Endothelial cell of umbilical vein (primary cell): ENCODE data around the gene SMAD3. TPM values are rescaled to one million over a fixed set of nuclear protein-coding genes. Genes with fewer than 3 reads are reported as not detected.

ENCODE experiments used
- BruUV-seq: library from RNA; stranded (reverse); fragments of 400-500 nt; replicated peaks from 2 replicates; lab custom pipeline; 2021; lab: Mats Ljungman, UMichigan
- CTCF ChIA-PET: fragments of 300-600, 350-600 bp; sonication (Branson Sonifier 250); formaldehyde crosslinking; loops from one replicate; lab custom pipeline; 2021; ENCODE audit warnings: antibody characterized with exemption, inconsistent platforms; lab: Charles Lee
- POLR2A ChIA-PET: fragments of 300-600, 350-600 bp; sonication (Branson Sonifier 250); formaldehyde crosslinking; loops from one replicate; lab custom pipeline; 2021; ENCODE audit warnings: antibody characterized with exemption, inconsistent platforms; lab: Charles Lee
- DNase-seq: peaks from one replicate; pipeline ENCODE4 v3.0.0-alpha.2; 2011; ENCODE audit warnings: low read depth, low spot score
- FAIRE-seq: peaks from 2 replicates; lab custom pipeline; 2011; peaks lifted over from hg19 to GRCh38; lab: Jason Lieb, UNC
- H2AFZ ChIP-seq: 2 replicates; pipeline ENCODE4 v1.6.0; 2012; ENCODE audit warnings: low read depth, low read length, control low read depth, inconsistent platforms
- H3K27ac ChIP-seq: 2 replicates; pipeline ENCODE4 v1.5.1; 2011; ENCODE audit warnings: low read depth, mild to moderate bottlenecking, control low read depth, low read length, moderate library complexity; ENCODE audit not compliant: insufficient read depth
- H3K27me3 ChIP-seq, 2 experiments: 2 replicates each; pipeline versions ENCODE4 v1.6.0 to v1.6.1; 2011; ENCODE audit warnings: low read length in 2 of 2, mixed read lengths in 1 of 2; ENCODE audit not compliant: control insufficient read depth in 2 of 2, insufficient read depth in 2 of 2
- H3K36me3 ChIP-seq, 2 experiments: 2 replicates in 1 of 2; 3 replicates in 1 of 2; pipeline ENCODE4 v1.5.1; 2011; ENCODE audit warnings: low read length in 2 of 2, mild to moderate bottlenecking in 1 of 2, moderate library complexity in 1 of 2; ENCODE audit not compliant: control insufficient read depth in 2 of 2, insufficient read depth in 2 of 2; ENCODE audit errors: extremely low read depth in 1 of 2
- H3K4me1 ChIP-seq: 3 replicates; pipeline ENCODE4 v1.5.1; 2011; ENCODE audit warnings: mild to moderate bottlenecking, low read length; ENCODE audit not compliant: control insufficient read depth, insufficient read depth; ENCODE audit errors: extremely low read depth
- H3K4me2 ChIP-seq: 2 replicates; pipeline ENCODE4 v1.6.1; 2011; ENCODE audit warnings: low read length, control low read depth, mixed read lengths; ENCODE audit not compliant: insufficient read depth
- H3K4me3 ChIP-seq, 3 experiments: fragments of 200-600 bp in 1 of 3; sonication (generic), shearing (Covaris generic) in 1 of 3; replicated peaks in 1 of 3; 2 replicates each; pipeline ENCODE4 v1.5.1; 2011 to 2016; ENCODE audit warnings: control low read depth in 3 of 3, low read length in 3 of 3, mild to moderate bottlenecking in 2 of 3, inconsistent platforms in 1 of 3, low read depth in 1 of 3, moderate library complexity in 1 of 3; ENCODE audit not compliant: insufficient read depth in 1 of 3
- H3K79me2 ChIP-seq: 2 replicates; pipeline ENCODE4 v1.6.0; 2012; ENCODE audit warnings: low read length, inconsistent platforms; ENCODE audit not compliant: control insufficient read depth, insufficient read depth
- H3K9ac ChIP-seq: replicated peaks from 2 replicates; pipeline ENCODE3; 2011; ENCODE audit warnings: low read length, control low read depth; ENCODE audit not compliant: insufficient read depth; ENCODE audit errors: extremely low read depth
- H3K9me1 ChIP-seq: replicated peaks from 3 replicates; pipeline ENCODE4 v1.6.0; 2011; ENCODE audit warnings: mild to moderate bottlenecking, low read length; ENCODE audit not compliant: control insufficient read depth, insufficient read depth; ENCODE audit errors: extremely low read depth
- H3K9me3 ChIP-seq: replicated peaks from 2 replicates; pipeline ENCODE4 v1.5.1; 2012; ENCODE audit warnings: low read length, inconsistent platforms; ENCODE audit not compliant: control insufficient read depth, insufficient read depth
- H4K20me1 ChIP-seq: replicated peaks from 2 replicates; pipeline ENCODE3; 2011; ENCODE audit warnings: mild to moderate bottlenecking, low read length; ENCODE audit not compliant: control insufficient read depth, insufficient read depth; ENCODE audit errors: extremely low read depth
- CTCF ChIP-seq, 2 donors: IDR thresholded peaks; 1 replicate in 1 of 2; 2 replicates in 1 of 2; pipeline ENCODE4 v1.5.1; 2011; ENCODE audit warnings: low read length in 2 of 2, mild to moderate bottlenecking in 2 of 2, moderate library complexity in 2 of 2, control low read depth in 1 of 2, inconsistent platforms in 1 of 2, low read depth in 1 of 2; ENCODE audit not compliant: insufficient read depth in 1 of 2; ENCODE audit errors: extremely low read depth in 1 of 2
- EZH2 ChIP-seq: IDR thresholded peaks from 2 replicates; pipeline ENCODE4 v1.6.1; 2012; ENCODE audit warnings: borderline replicate concordance, low read depth, mild to moderate bottlenecking, moderate library complexity, low read length, inconsistent platforms; ENCODE audit not compliant: severe bottlenecking
- FOS ChIP-seq: IDR thresholded peaks from 2 replicates; pipeline ENCODE4 v1.6.1; 2011; ENCODE audit warnings: mild to moderate bottlenecking, low read length, moderate library complexity, borderline replicate concordance; ENCODE audit not compliant: insufficient read depth
- GATA2 ChIP-seq: IDR thresholded peaks from 2 replicates; pipeline ENCODE4 v1.7.0; 2011; ENCODE audit warnings: low read depth, mild to moderate bottlenecking, moderate library complexity, mixed read lengths, low read length; ENCODE audit not compliant: insufficient read length, insufficient read depth
- JUN ChIP-seq: IDR thresholded peaks from 2 replicates; pipeline ENCODE4 v1.6.1; 2011; ENCODE audit warnings: borderline replicate concordance, low read depth; ENCODE audit not compliant: insufficient read length, insufficient read depth
- MAX ChIP-seq: IDR thresholded peaks from 2 replicates; pipeline ENCODE4 v1.6.1; 2011; ENCODE audit not compliant: insufficient read depth, insufficient read length
- MYC ChIP-seq: IDR thresholded peaks from one replicate; pipeline ENCODE4 v1.6.1; 2011; ENCODE audit warnings: mild to moderate bottlenecking, low read depth, low read length
- POLR2A ChIP-seq: IDR thresholded peaks from 2 replicates; pipeline ENCODE4 v1.6.1; 2012; ENCODE audit warnings: low read depth, mild to moderate bottlenecking, control low read depth, low read length
- POLR2AphosphoS5 ChIP-seq: IDR thresholded peaks from 2 replicates; pipeline ENCODE4 v1.6.1; 2012; ENCODE audit warnings: low read depth, mild to moderate bottlenecking, control low read depth, low read length, moderate library complexity; ENCODE audit not compliant: insufficient read depth
- dilution Hi-C: fragments of 300-500 bp; cut with MboI; formaldehyde crosslinking; loops from one replicate; pipeline ENCODE4 v1.15.0; 2019; ENCODE audit warnings: low sequenced_read_pairs; ENCODE audit not compliant: extremely low pct_ligation_motif_present
- intact Hi-C: fragments of 100-400 bp; cut with micrococcal nuclease; formaldehyde crosslinking; loops from one replicate; pipeline ENCODE4 v1.10.0; 2022
- polyA plus RNA-seq, 4 experiments: library from polyadenylated mRNA; depleted of rRNA in 3 of 4; stranded (reverse) in 3 of 4; unstranded in 1 of 4; fragments of >200 nt; gene quantifications; 2 replicates each; pipeline versions ENCODE4 v1.2.1 to v1.2.3, GENCODE V29; 2011 to 2012; ENCODE audit warnings: missing spikeins in 1 of 4
- total RNA-seq: library from RNA; stranded (reverse); gene quantifications from 2 replicates; pipeline ENCODE4 v1.2.3, GENCODE V29; 2021

Gene SMAD3
- total and polyA plus RNA-seq, 2 donors (not counting 3 experiments of a cell fraction or from before 2014, with no cell fraction given), result 56.4 to 88.2 TPM

GRCh38 chr15:67019069-67019468, 46.3 kb upstream of the SMAD3 start:
- H3K9me1 ChIP-seq, result no peaks in the 10 kb centered on the region
- no peak overlapping the region for H3K27ac ChIP-seq
- ChIA-PET POLR2A (no interaction called here), CTCF (interaction anchor here (1.3 kb wide), 1 partner anchor 47 kb away, joined by 3 read pairs; no protein-coding TSS in a partner anchor)
- H4K20me1 ChIP-seq, result no peaks in the 10 kb centered on the region
- H3K79me2 ChIP-seq, result no peaks in the 10 kb centered on the region
- TF ChIP-seq MYC, result no peak
- TF ChIP-seq EZH2, result no peak
- TF ChIP-seq CTCF (IDR thresholded peaks at IDR 0.05; ENCODE audit: extremely low read depth in 1 of 2, insufficient read depth in 1 of 2, low read depth in 1 of 2, low read length in 2 of 2), result no peak
- no peak for TF ChIP-seq POLR2AphosphoS5
- no peak for TF ChIP-seq JUN
- no peak for TF ChIP-seq FOS
- no peak for TF ChIP-seq POLR2A
- no peak for TF ChIP-seq GATA2
- TF ChIP-seq MAX, result no peak
- H3K9me3 ChIP-seq, result no peaks in the 10 kb centered on the region
- no peak overlapping the region for H3K4me3 ChIP-seq
- intact Hi-C loops (no loop called here), dilution Hi-C loops (no loop called here)
- H2AFZ ChIP-seq, result no peak overlapping the region
- H3K9ac ChIP-seq, result no peak overlapping the region
- peaks cover 18% of the 10 kb centered on the region for H3K4me1 ChIP-seq
- no peak overlapping the region for H3K4me2 ChIP-seq
- BruUV-seq, result no TSS peak
- DNase-seq, result no peak
- H3K27me3 ChIP-seq, result no peaks in the 10 kb centered on the region
- no peaks in the 10 kb centered on the region for H3K36me3 ChIP-seq
- no peak for FAIRE-seq
